Skeletal muscle satellite cell (primary cell): ENCODE data around the gene LSS.
"Not testable (repeated sequence)": the region's sequence is repeated elsewhere in the genome, so short reads cannot be mapped to it uniquely, and the experiment has no call there.

Experiments
- H3K27me3 ChIP-seq: 2 replicates; pipeline ENCODE4 v1.7.0; 2013; ENCODE audit warnings: low read length; ENCODE audit not compliant: control insufficient read depth, insufficient read depth
- H3K36me3 ChIP-seq: 2 replicates; pipeline ENCODE4 v1.7.0; 2013; ENCODE audit warnings: mild to moderate bottlenecking, control low read depth, low read length; ENCODE audit not compliant: insufficient read depth
- H3K4me1 ChIP-seq: 2 replicates; pipeline ENCODE4 v1.7.0; 2013; ENCODE audit warnings: low read length; ENCODE audit not compliant: control insufficient read depth, insufficient read depth
- H3K4me2 ChIP-seq: 2 replicates; pipeline ENCODE4 v1.7.0; 2013; ENCODE audit warnings: mild to moderate bottlenecking, low read length
- H3K4me3 ChIP-seq: 2 replicates; pipeline ENCODE4 v1.7.0; 2013; ENCODE audit warnings: low read length
- H3K9ac ChIP-seq: 2 replicates; pipeline ENCODE4 v1.7.0; 2013; ENCODE audit warnings: mild to moderate bottlenecking, low read depth, low read length, moderate library complexity
- H3K9me3 ChIP-seq: replicated peaks from 2 replicates; pipeline ENCODE4 v1.7.0; 2013; ENCODE audit warnings: mild to moderate bottlenecking, control low read depth, low read length

The LSS gene

GRCh38 chr21:46187261-46187660 is 41.3 kb downstream of the LSS start:
- H3K36me3 ChIP-seq = peaks cover 22% of the 10 kb centered on the region
- no peak overlapping the region for H3K4me2 ChIP-seq
- no peak overlapping the region for H3K4me3 ChIP-seq
- H3K9ac ChIP-seq = no peak overlapping the region
- peaks cover 44% of the 10 kb centered on the region for H3K4me1 ChIP-seq
- no peaks in the 10 kb centered on the region for H3K9me3 ChIP-seq
- no peaks in the 10 kb centered on the region for H3K27me3 ChIP-seq

GRCh38 chr21:46185716-46186115 is 42.9 kb downstream of the LSS start:
- Histone ChIP-seq H3K4me1 (peaks cover 34% of the 10 kb centered on the region), H3K9me3 (no peaks in the 10 kb centered on the region), H3K4me2 (peak overlapping the region; percentile 95), H3K4me3 (no peak overlapping the region), H3K27me3 (no peaks in the 10 kb centered on the region), H3K9ac (no peak overlapping the region), H3K36me3 (peaks cover 14% of the 10 kb centered on the region)

- Histone ChIP-seq H3K9me3 (no peaks in the 10 kb centered on the region), H3K36me3 (peaks cover 6% of the 10 kb centered on the region), H3K27me3 (no peaks in the 10 kb centered on the region), H3K4me3 (peak overlapping the region; percentile 83), H3K4me1 (peaks cover 28% of the 10 kb centered on the region), H3K4me2 (peak overlapping the region; percentile 95), H3K9ac (peak overlapping the region; percentile 47)
Observed at GRCh38 chr21:46184625-46185555, 43.7 kb downstream of the LSS start.

- peak within 1 kb of the TSS; percentile 68 for H3K9ac ChIP-seq
Observed at GRCh38 chr21:46183910-46184624, 44.5 kb downstream of the LSS start, which contains the start of gene SPATC1L. SPATC1L (minus strand) TSS chr21:46184459; CDS start chr21:46182816, 1,643 bp downstream.

GRCh38 chr21:46183337-46183909 is 45.2 kb downstream of the LSS start:
- not testable (repeated sequence) for H3K9ac ChIP-seq, H3K9me3 ChIP-seq, H3K27me3 ChIP-seq, H3K36me3 ChIP-seq
- Histone ChIP-seq H3K4me3 (peak overlapping the region; percentile 77), H3K4me1 (peaks cover 14% of the 10 kb centered on the region), H3K4me2 (peak overlapping the region; percentile 96)

More at GRCh38 chr21:46183910-46184624, 44.5 kb downstream of the LSS start, which contains the start of gene SPATC1L:
- Histone ChIP-seq H3K4me1 (peaks cover 20% of the 10 kb centered on the region), H3K4me2 (peak within 1 kb of the TSS; percentile 96), H3K36me3 (no peaks in the 10 kb centered on the region), H3K27me3 (no peaks in the 10 kb centered on the region), H3K4me3 (peak within 1 kb of the TSS; percentile 83), H3K9me3 (no peaks in the 10 kb centered on the region)

- peak overlapping the region; percentile 60 for H3K4me3 ChIP-seq
- no peaks in the 10 kb centered on the region for H3K27me3 ChIP-seq
- H3K4me2 ChIP-seq = peak overlapping the region; percentile 60
- no peak overlapping the region for H3K9ac ChIP-seq
- H3K36me3 ChIP-seq = no peaks in the 10 kb centered on the region
- H3K9me3 ChIP-seq = no peaks in the 10 kb centered on the region
- H3K4me1 ChIP-seq = peaks cover 7% of the 10 kb centered on the region
Observed at GRCh38 chr21:46182548-46183336, 45.8 kb downstream of the LSS start.

GRCh38 chr21:46181953-46182547 is 46.5 kb downstream of the LSS start:
- H3K9ac ChIP-seq = no peak overlapping the region
- no peaks in the 10 kb centered on the region for H3K36me3 ChIP-seq
- no peaks in the 10 kb centered on the region for H3K9me3 ChIP-seq
- no peaks in the 10 kb centered on the region for H3K27me3 ChIP-seq
- no peak overlapping the region for H3K4me2 ChIP-seq
- H3K4me3 ChIP-seq = no peak overlapping the region
- H3K4me1 ChIP-seq = peaks cover 7% of the 10 kb centered on the region

GRCh38 chr21:46181436-46181835 is 47.1 kb downstream of the LSS start:
- H3K27me3 ChIP-seq = no peaks in the 10 kb centered on the region
- H3K36me3 ChIP-seq = no peaks in the 10 kb centered on the region
- H3K9ac ChIP-seq = no peak overlapping the region
- H3K9me3 ChIP-seq = peaks cover 4% of the 10 kb centered on the region
- H3K4me2 ChIP-seq = no peak overlapping the region
- H3K4me1 ChIP-seq = peaks cover 7% of the 10 kb centered on the region
- no peak overlapping the region for H3K4me3 ChIP-seq

GRCh38 chr21:46180778-46181391 is 47.7 kb downstream of the LSS start:
- no peaks in the 10 kb centered on the region for H3K36me3 ChIP-seq
- peaks cover 5% of the 10 kb centered on the region for H3K9me3 ChIP-seq
- H3K27me3 ChIP-seq = no peaks in the 10 kb centered on the region
- H3K4me1 ChIP-seq = peaks cover 7% of the 10 kb centered on the region
- H3K4me2 ChIP-seq = no peak overlapping the region
- no peak overlapping the region for H3K9ac ChIP-seq
- H3K4me3 ChIP-seq = no peak overlapping the region

- Histone ChIP-seq H3K27me3 (no peaks in the 10 kb centered on the region), H3K9me3 (peaks cover 5% of the 10 kb centered on the region), H3K36me3 (no peaks in the 10 kb centered on the region), H3K4me1 (peaks cover 7% of the 10 kb centered on the region), H3K9ac (no peak overlapping the region), H3K4me3 (no peak overlapping the region), H3K4me2 (no peak overlapping the region)
Observed at GRCh38 chr21:46180079-46180722, 48.4 kb downstream of the LSS start.
